Activated effector memory CD4-positive, alpha-beta T cell treated with Interleukin-2 at 50 U/mL for 16 hours (primary cell): ENCODE results near the gene SEMG2.

Source experiments
- DNase-seq: peaks from one replicate; pipeline ENCODE4 v3.0.0-alpha.2; 2020

SEMG2 gene, protein sequence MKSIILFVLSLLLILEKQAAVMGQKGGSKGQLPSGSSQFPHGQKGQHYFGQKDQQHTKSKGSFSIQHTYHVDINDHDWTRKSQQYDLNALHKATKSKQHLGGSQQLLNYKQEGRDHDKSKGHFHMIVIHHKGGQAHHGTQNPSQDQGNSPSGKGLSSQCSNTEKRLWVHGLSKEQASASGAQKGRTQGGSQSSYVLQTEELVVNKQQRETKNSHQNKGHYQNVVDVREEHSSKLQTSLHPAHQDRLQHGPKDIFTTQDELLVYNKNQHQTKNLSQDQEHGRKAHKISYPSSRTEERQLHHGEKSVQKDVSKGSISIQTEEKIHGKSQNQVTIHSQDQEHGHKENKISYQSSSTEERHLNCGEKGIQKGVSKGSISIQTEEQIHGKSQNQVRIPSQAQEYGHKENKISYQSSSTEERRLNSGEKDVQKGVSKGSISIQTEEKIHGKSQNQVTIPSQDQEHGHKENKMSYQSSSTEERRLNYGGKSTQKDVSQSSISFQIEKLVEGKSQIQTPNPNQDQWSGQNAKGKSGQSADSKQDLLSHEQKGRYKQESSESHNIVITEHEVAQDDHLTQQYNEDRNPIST

DNA sequence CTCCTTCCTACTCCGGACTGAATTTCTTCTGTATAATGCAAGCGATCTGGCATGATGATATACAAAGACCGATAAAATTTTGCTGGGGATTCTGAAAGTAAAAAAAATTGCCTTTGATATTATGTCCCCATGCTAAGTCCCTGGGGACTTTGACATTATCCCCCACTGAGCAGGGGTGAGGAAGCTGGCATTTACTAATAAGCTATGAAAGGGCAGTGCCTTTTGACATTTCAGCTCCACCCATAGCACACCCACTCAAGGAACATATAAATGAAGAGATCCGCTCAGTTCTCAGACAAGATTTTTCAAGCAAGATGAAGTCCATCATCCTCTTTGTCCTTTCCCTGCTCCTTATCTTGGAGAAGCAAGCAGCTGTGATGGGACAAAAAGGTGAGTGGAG, at the start of gene SEMG2:
SEMG2 (plus strand) TSS at position 298 of the 400 bp plus-strand sequence; CDS start at position 315, 17 bp downstream.
- no peak for DNase-seq

- no peak for DNase-seq
Measured at GRCh38 chr20:45173522-45173921, 47.7 kb upstream of the SEMG2 start.

DNA sequence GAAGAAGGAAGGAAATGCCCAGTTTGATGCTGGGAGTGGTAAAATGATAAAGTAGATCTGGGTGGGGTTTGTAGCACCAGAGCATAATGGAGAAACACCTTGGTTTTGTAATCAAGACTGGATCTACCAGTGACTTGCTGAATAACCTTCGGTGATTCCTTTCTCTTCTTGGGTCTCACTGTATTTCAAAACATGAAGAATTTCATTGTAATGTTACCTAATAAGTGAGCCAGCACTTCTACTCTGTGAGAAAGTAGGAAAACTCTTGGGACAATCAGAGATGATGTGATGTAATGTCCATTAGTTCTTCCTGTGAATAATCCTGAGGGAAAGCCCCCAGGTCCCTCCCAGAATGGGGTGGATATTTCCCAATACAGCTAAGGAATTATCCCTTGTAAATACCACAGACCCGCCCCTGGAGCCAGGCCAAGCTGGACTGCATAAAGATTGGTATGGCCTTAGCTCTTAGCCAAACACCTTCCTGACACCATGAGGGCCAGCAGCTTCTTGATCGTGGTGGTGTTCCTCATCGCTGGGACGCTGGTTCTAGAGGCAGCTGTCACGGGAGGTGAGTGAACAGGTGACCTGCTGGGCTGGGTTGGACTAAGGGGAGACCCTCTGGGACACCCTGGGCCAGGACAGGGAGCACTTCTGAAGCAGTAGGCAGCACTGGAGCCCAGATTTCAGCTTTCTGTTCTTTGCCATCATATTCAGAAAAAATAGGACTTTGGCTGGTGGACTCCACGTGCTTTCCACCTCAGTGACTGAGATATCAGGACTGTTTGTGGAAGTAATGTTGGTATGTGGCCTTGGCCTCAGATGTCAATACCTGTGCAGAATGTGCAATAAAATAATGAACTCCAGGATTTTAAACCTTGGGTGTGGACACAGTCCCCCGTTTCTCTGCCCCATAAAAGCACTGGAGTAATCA, 46.5 kb upstream of the SEMG2 start, which contains the start of gene PI3:
PI3 (plus strand) TSS at position 469 of the 931 bp plus-strand sequence; CDS start at position 490, 21 bp downstream.
- DNase-seq = no peak

DNA sequence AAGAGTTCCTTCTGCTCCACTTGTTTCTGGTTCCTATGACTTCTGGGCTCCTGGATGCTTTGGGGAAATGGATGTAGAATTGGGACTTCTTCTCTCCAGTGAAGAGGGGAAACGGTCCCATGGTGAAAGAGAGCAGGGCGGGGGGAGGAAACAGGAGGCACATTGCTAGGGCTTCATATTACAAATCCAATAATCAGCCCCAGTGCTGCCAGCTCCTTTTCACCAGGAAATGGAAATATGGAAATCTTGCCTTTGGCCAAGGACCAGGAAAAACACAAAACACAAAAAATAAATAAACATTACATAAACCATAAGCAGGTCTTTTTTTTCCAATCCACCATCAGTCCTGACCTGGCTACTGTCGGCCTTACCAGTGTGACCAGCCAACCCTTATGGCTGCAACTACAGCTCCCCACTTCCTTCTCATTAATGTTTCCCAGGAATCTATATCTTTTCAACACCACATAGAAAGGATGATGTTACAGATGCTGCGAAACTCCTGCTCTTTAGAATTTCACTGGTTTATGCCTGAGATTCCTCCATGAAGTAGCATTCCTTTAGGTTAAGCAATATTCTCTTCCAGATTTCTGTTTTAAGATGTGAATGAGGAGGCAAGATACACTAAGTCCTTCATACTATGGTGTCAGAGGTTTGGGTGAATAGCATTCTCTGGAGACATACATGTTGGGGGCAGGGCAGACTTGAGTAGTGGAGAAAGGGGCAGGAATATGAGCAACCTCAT, 44.5 kb upstream of the SEMG2 start:
- DNase-seq = no peak

- DNase-seq = no peak
Measured at GRCh38 chr20:45179166-45179565, 42.0 kb upstream of the SEMG2 start.

GRCh38 chr20:45181639-45182038, 39.5 kb upstream of the SEMG2 start:
- no peak for DNase-seq

DNA sequence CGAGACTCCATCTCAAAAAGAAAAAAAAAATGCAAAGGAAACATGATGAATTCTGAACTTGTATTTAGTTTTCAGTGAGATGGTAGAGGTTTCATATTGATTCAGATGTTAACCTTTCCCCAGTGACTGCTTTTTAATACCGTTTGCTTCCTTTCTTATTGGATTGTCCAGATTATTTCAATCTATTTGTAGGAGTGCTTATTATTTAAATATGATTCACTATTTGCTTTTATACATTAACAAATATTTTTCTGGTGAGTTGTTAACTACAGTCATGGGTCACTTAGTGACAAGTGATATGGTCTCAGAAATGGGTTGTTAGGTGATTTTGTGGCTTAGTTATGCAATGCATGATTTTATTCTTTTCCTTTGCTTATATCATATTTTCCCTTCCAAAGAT, 38.1 kb upstream of the SEMG2 start:
- no peak for DNase-seq

- no peak for DNase-seq
Measured at GRCh38 chr20:45187693-45188092, 33.5 kb upstream of the SEMG2 start.

GRCh38 chr20:45189067-45189609, 32.0 kb upstream of the SEMG2 start:
- DNase-seq = no peak

DNA sequence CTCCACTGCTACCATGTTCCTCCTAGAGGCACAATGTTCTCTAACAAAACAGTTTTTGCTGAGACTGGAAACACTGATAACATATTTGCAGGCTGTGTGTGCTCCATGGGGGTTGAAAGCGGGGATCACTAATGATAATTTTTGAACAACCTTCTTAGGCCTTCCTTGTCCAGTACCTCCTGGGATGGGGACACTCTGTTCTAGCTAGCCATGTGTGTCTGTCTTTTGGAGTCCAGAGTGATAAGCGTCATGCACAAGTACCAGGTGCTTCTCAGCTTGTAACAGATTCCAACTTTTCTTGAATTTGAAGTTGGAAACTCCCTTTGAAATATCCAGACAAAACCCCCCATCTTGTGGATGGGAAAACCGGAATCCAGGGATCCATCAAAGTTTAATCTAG, 31.3 kb upstream of the SEMG2 start:
- no peak for DNase-seq

- DNase-seq = no peak
Measured at GRCh38 chr20:45191926-45192325, 29.2 kb upstream of the SEMG2 start.

- DNase-seq = no peak
Measured at GRCh38 chr20:45193331-45193730, 27.8 kb upstream of the SEMG2 start.

DNA sequence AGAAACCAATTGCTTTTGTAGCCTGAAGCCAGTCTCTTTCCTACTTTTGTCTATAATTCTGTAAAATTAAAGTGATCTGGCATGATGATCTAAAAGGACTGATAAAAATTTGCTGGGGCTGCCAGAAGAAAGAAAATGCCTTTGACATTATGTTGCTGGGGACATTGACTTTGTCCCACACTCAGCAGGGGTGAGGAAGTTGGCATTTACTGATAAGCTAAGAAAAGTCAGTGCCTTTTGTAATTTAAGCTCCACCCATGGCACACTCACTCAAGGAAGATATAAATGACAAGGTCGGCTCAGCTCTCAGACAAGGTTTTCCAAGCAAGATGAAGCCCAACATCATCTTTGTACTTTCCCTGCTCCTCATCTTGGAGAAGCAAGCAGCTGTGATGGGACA, 14.4 kb upstream of the SEMG2 start, which contains the start of gene SEMG1:
SEMG1 (plus strand) TSS at position 309 of the 400 bp plus-strand sequence; CDS start at position 330, 21 bp downstream.
- DNase-seq = no peak

DNA sequence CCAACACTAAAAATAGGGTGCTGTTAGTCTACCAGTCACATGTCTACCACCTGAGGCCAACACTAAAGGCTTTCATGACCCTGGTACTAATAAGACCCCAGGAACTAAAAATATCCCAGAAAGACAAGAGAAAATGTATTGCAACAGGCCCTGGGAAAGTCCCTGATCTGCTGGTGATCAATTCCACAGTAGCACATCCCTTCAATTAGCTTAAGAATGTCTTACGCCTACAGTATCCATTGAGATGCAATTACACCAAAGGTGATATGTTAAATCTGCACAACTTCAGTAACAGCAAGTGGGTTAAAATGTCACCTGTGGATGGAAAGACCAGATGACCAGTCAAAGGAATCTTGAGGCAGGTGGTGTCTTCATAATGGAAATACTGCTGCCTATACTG, 11.2 kb upstream of the SEMG2 start:
- no peak for DNase-seq

GRCh38 chr20:45211569-45212474, 9.4 kb upstream of the SEMG2 start:
- DNase-seq = no peak

DNA sequence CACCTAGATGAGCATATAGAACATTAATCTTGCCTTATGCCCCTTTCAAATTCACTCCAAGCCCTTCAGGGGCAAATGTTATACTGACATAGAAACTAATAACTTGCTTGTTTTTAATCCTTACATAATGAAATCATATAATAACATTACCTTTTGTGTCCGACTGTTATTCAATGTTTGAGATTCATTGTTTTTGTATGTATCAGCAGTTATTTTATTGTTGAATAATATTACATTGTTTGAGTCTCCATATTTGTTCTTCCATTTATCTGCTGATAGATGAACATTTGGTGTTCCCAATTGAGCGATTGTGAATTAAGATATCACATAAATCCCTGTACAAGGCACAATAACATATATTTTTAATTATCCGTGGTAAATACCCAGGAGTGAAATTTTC, 8.3 kb upstream of the SEMG2 start:
- DNase-seq = no peak

GRCh38 chr20:45218124-45218523, 3.0 kb upstream of the SEMG2 start:
- no peak for DNase-seq

- DNase-seq = no peak
Measured at GRCh38 chr20:45218636-45219035, 2.5 kb upstream of the SEMG2 start.

- DNase-seq = no peak
Measured at GRCh38 chr20:45223136-45223535, 2.0 kb downstream of the SEMG2 start.

DNA sequence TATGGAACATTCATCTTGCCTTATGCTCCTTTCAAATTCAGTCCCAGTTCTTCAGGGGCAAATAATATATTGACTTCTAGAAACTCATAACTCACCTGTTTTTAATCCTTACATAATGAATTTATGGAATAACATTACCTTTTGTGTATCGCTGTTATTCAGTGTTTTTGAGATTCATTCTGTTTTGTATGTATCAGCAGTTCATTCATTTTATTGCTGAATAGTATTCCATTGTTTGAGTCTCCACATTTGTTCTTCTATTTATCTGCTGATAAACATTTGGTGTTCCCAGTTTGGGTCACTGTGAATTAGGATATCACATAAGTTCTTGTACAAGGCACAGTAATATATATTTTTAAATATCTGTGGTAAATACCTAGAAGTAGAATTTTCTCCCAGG, 5.1 kb downstream of the SEMG2 start:
- DNase-seq = no peak
